GM12878 (cell line): ENCODE measurements around the gene FAT1. TPM values are rescaled to one million over a fixed set of nuclear protein-coding genes. Genes with fewer than 3 reads are reported as not detected.

Experiments used
- ATAC-seq: fragments of 200-7000 bp; cut with Tn5 transposase; 3 replicates; pipeline ENCODE4 v1.9.1; 2020; ENCODE audit warnings: mild to moderate bottlenecking, moderate library complexity
- BruUV-seq: library from RNA; stranded (reverse); fragments of 400-500 nt; replicated peaks from 2 replicates; lab custom pipeline; 2021; lab: Mats Ljungman, UMichigan
- CTCF ChIA-PET: fragments of 300-600 bp; sonication (Branson Sonifier 250); formaldehyde crosslinking; extraction: SDS; loops from one replicate; lab custom pipeline; 2021; ENCODE audit warnings: inconsistent platforms; lab: Yijun Ruan, JAX
- POLR2A ChIA-PET: fragments of 350-600 bp; formaldehyde crosslinking; extraction: SDS; loops from one replicate; lab custom pipeline; 2021; ENCODE audit warnings: inconsistent platforms; lab: Charles Lee
- RAD21 ChIA-PET: fragments of 300-600 bp; sonication (Branson Sonifier 250); formaldehyde crosslinking; loops from one replicate; lab custom pipeline; 2023; ENCODE audit warnings: antibody characterized with exemption; ENCODE audit not compliant: unreplicated experiment; lab: Charles Lee
- SMC1A ChIA-PET: fragments of 300-600 bp; sonication (Branson Sonifier 250); formaldehyde crosslinking; loops from one replicate; lab custom pipeline; 2023; ENCODE audit not compliant: unreplicated experiment, uncharacterized antibody; lab: Charles Lee
- DNase-seq: peaks from one replicate; pipeline ENCODE4 v3.0.0-alpha.2; 2011; ENCODE audit warnings: low read depth, low spot score
- FAIRE-seq: peaks from 3 replicates; lab custom pipeline; 2011; peaks lifted over from hg19 to GRCh38; lab: Jason Lieb, UNC
- H2AFZ ChIP-seq: 2 replicates; pipeline ENCODE4 v1.6.0; 2011; ENCODE audit warnings: low read depth, low read length, control low read depth; ENCODE audit not compliant: control insufficient read depth
- H3K27ac ChIP-seq: 2 replicates; pipeline ENCODE4 v1.5.1; 2011; ENCODE audit warnings: control low read depth; ENCODE audit not compliant: control insufficient read depth, insufficient read depth
- H3K27me3 ChIP-seq, 2 experiments: replicated peaks in 1 of 2; 2 replicates each; pipeline versions ENCODE4 v1.6.0 to v1.6.1; 2011; ENCODE audit warnings: low read length in 1 of 2; ENCODE audit not compliant: control insufficient read depth in 2 of 2, insufficient read depth in 2 of 2
- H3K36me3 ChIP-seq, 2 experiments: 2 replicates each; pipeline ENCODE4 v1.5.1; 2011; ENCODE audit warnings: low read length in 1 of 2; ENCODE audit not compliant: control insufficient read depth in 2 of 2, insufficient read depth in 2 of 2
- H3K4me1 ChIP-seq: 2 replicates; pipeline ENCODE4 v1.6.1; 2011; ENCODE audit warnings: mild to moderate bottlenecking, low read length, moderate library complexity, mixed read lengths; ENCODE audit not compliant: control insufficient read depth, insufficient read depth
- H3K4me2 ChIP-seq: 2 replicates; pipeline ENCODE4 v1.6.0; 2011; ENCODE audit warnings: control low read depth; ENCODE audit not compliant: control insufficient read depth, insufficient read depth
- H3K4me3 ChIP-seq: fragments of 200-600 bp; sonication (generic); 2 replicates; pipeline ENCODE4 v1.5.1; 2016
- H3K79me2 ChIP-seq: 2 replicates; pipeline ENCODE4 v1.6.0; 2011; ENCODE audit warnings: low read length; ENCODE audit not compliant: control insufficient read depth, insufficient read depth
- H3K9ac ChIP-seq: 2 replicates; pipeline ENCODE4 v1.8.0; 2011; ENCODE audit warnings: low read length, control low read depth, mixed read lengths; ENCODE audit not compliant: control insufficient read depth, insufficient read depth
- H3K9me3 ChIP-seq: replicated peaks from 3 replicates; pipeline ENCODE4 v1.5.1; 2011; ENCODE audit warnings: mild to moderate bottlenecking, low read length; ENCODE audit not compliant: control insufficient read depth, insufficient read depth
- H4K20me1 ChIP-seq: 2 replicates; pipeline ENCODE4 v1.6.0; 2011; ENCODE audit not compliant: control insufficient read depth, insufficient read depth
- FOXM1 ChIP-seq: IDR thresholded peaks from 2 replicates; pipeline ENCODE4 v1.6.1; 2012; ENCODE audit warnings: low read depth, mild to moderate bottlenecking, inconsistent platforms, low read length, moderate library complexity
- RBBP5 ChIP-seq: fragments of 200-600 bp; sonication (generic); conservative IDR thresholded peaks from 2 replicates; pipeline ENCODE4 v1.6.1; 2016
- TARDBP ChIP-seq: IDR thresholded peaks from 2 replicates; pipeline ENCODE4 v1.6.1; 2016; ENCODE audit warnings: borderline replicate concordance
- TCF12 ChIP-seq: IDR thresholded peaks from 2 replicates; pipeline ENCODE4 v1.6.1; 2011; ENCODE audit warnings: low read depth, mild to moderate bottlenecking, low read length
- TCF7 ChIP-seq: IDR thresholded peaks from 2 replicates; pipeline ENCODE4 v1.6.1; 2014; ENCODE audit warnings: antibody characterized with exemption, borderline replicate concordance
- YBX1 ChIP-seq: fragments of 450-650 bp; IDR thresholded peaks from 2 replicates; pipeline ENCODE4 v1.6.1; 2016; ENCODE audit warnings: antibody characterized with exemption
- WGBS: methylation state at CpG from one replicate; pipeline ENCODE4 v1.1.6; 2016; ENCODE audit warnings: low lambda C conversion rate; ENCODE audit not compliant: insufficient replicate concordance, insufficient coverage; ENCODE audit errors: missing lambda C conversion rate; 5-methylcytosine and 5-hydroxymethylcytosine counted together
- in situ Hi-C: fragments of 300-500 bp; cut with MboI; formaldehyde crosslinking; loops from 9 replicates; pipeline ENCODE4 v1.14.3; 2018; ENCODE audit warnings: mixed read lengths
- intact Hi-C: fragments of 100-400 bp; cut with micrococcal nuclease; formaldehyde crosslinking; loops from one replicate; pipeline ENCODE4 v1.14.2; 2022; ENCODE audit not compliant: unreplicated experiment
- polyA plus RNA-seq, 11 experiments: library from polyadenylated mRNA; depleted of rRNA in 4 of 11; unstranded in 6 of 11; stranded (reverse) in 5 of 11; fragments of >200 nt; fragmentation: Nextera tagmentation in 4 of 11; fragmentation: Illumina TruSeq in 1 of 11; extraction: Ambion mirVana in 4 of 11; extraction: Trizol in 1 of 11; gene quantifications; 1 replicate in 1 of 11; 2 replicates in 10 of 11; pipeline versions ENCODE4 v1.2.1 to v1.2.3, GENCODE V29; 2011 to 2016; ENCODE audit warnings: inconsistent platforms in 2 of 11, missing spikeins in 2 of 11, low read depth in 1 of 11
- total RNA-seq, 4 experiments: library from RNA; depleted of rRNA in 3 of 4; stranded (reverse); fragments of >200 nt in 3 of 4; fragmentation: Illumina TruSeq in 1 of 4; extraction: Trizol in 1 of 4; gene quantifications; 2 replicates each; pipeline versions ENCODE4 v1.2.1 to v1.2.3, GENCODE V29; 2013 to 2021
- TF ChIP-seq, protein P1 (sequence below): fragments of 450-650 bp; IDR thresholded peaks from 2 replicates; pipeline ENCODE4 v1.6.1; 2016; ENCODE audit warnings: mild to moderate bottlenecking
- TF ChIP-seq, protein P2 (sequence below): fragments of 450-650 bp; IDR thresholded peaks from 2 replicates; pipeline ENCODE4 v1.6.1; 2016; ENCODE audit warnings: mild to moderate bottlenecking, moderate library complexity, borderline replicate concordance

Gene FAT1
- total and polyA plus RNA-seq, 10 of the 15 experiments (the other 5 are each of a cell fraction or from before 2014, with no cell fraction given), result 0.04 to 11.8 (median 0.11) TPM; not detected in 1

DNA sequence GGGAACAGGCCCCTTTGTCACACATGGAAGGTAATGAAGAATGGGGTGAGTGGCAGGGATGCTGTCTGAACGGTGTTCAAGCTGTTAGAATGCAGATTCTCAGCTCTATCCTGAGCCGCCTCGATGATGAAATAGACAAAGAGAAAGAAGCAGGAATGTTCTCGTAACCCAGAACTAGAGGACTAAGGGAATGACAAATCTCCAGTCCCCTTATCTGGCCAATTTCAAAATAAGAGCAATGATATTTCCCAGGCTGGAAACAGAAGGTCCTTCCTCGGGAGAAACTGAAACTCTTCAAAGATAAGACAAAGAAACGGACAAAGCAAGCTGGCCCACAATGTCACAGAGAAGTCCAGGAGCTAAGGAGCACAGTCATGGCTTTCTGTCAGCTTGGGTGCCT lies 138.7 kb downstream of the FAT1 start:
- H4K20me1 ChIP-seq, result no peaks in the 10 kb centered on the region
- H3K36me3 ChIP-seq, result no peaks in the 10 kb centered on the region
- H3K9ac ChIP-seq, result no peak overlapping the region
- H3K4me3 ChIP-seq, result no peak overlapping the region
- 37% methylated on average over 6 of the region's 6 CpGs for WGBS
- no peaks in the 10 kb centered on the region for H3K9me3 ChIP-seq
- in situ Hi-C loops, result loop anchor here (5.0 kb wide), 1 partner anchor 288 kb away; no protein-coding TSS in a partner anchor
- BruUV-seq, result no TSS peak
- SMC1A ChIA-PET, result no interaction called here
- ATAC-seq (no peak), FAIRE-seq (no peak)
- POLR2A ChIA-PET, result no interaction called here
- no peak overlapping the region for H3K4me2 ChIP-seq
- CTCF ChIA-PET, result no interaction called here
- no peaks in the 10 kb centered on the region for H3K4me1 ChIP-seq
- TF ChIP-seq TCF7 (no peak), TCF12 (no peak), FOXM1 (no peak), RBBP5 (no peak), TARDBP (no peak), YBX1 (no peak)
- TF ChIP-seq, protein P1, sequence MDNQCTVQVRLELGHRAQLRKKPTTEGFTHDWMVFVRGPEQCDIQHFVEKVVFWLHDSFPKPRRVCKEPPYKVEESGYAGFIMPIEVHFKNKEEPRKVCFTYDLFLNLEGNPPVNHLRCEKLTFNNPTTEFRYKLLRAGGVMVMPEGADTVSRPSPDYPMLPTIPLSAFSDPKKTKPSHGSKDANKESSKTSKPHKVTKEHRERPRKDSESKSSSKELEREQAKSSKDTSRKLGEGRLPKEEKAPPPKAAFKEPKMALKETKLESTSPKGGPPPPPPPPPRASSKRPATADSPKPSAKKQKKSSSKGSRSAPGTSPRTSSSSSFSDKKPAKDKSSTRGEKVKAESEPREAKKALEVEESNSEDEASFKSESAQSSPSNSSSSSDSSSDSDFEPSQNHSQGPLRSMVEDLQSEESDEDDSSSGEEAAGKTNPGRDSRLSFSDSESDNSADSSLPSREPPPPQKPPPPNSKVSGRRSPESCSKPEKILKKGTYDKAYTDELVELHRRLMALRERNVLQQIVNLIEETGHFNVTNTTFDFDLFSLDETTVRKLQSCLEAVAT, result no peak
- TF ChIP-seq, protein P2, sequence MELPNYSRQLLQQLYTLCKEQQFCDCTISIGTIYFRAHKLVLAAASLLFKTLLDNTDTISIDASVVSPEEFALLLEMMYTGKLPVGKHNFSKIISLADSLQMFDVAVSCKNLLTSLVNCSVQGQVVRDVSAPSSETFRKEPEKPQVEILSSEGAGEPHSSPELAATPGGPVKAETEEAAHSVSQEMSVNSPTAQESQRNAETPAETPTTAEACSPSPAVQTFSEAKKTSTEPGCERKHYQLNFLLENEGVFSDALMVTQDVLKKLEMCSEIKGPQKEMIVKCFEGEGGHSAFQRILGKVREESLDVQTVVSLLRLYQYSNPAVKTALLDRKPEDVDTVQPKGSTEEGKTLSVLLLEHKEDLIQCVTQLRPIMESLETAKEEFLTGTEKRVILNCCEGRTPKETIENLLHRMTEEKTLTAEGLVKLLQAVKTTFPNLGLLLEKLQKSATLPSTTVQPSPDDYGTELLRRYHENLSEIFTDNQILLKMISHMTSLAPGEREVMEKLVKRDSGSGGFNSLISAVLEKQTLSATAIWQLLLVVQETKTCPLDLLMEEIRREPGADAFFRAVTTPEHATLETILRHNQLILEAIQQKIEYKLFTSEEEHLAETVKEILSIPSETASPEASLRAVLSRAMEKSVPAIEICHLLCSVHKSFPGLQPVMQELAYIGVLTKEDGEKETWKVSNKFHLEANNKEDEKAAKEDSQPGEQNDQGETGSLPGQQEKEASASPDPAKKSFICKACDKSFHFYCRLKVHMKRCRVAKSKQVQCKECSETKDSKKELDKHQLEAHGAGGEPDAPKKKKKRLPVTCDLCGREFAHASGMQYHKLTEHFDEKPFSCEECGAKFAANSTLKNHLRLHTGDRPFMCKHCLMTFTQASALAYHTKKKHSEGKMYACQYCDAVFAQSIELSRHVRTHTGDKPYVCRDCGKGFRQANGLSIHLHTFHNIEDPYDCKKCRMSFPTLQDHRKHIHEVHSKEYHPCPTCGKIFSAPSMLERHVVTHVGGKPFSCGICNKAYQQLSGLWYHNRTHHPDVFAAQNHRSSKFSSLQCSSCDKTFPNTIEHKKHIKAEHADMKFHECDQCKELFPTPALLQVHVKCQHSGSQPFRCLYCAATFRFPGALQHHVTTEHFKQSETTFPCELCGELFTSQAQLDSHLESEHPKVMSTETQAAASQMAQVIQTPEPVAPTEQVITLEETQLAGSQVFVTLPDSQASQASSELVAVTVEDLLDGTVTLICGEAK, result no peak
- TF ChIP-seq, all 136 proteins: peak for 0
- Histone ChIP-seq H3K79me2 (no peaks in the 10 kb centered on the region), H3K27me3 (no peaks in the 10 kb centered on the region), H2AFZ (no peak overlapping the region), H3K27ac (no peak overlapping the region)
- intact Hi-C loops, result loop anchor here (5.0 to 10.0 kb wide), 2 partner anchors 110 to 223 kb away; no protein-coding TSS in a partner anchor
- no peak for DNase-seq
- RAD21 ChIA-PET, result no interaction called here
